ENCODE results near the gene MMRN1.

The MMRN1 gene

GRCh38 chr4:89992744-89993143, 98.1 kb downstream of the MMRN1 start:
- DNase-seq = no peak
- in situ Hi-C loops (cut with HindIII; ENCODE audit: low pct_ligation_motif_present, low pct_unique_long_range_greater_than_20kb, low sequenced_read_pairs) = no loop called here

- no peak for DNase-seq
- in situ Hi-C loops (cut with HindIII; ENCODE audit: low pct_ligation_motif_present, low pct_unique_long_range_greater_than_20kb, low sequenced_read_pairs) = no loop called here
These were observed 99.7 kb downstream of the MMRN1 start for GRCh38 chr4:89994176-89994873.

DNA sequence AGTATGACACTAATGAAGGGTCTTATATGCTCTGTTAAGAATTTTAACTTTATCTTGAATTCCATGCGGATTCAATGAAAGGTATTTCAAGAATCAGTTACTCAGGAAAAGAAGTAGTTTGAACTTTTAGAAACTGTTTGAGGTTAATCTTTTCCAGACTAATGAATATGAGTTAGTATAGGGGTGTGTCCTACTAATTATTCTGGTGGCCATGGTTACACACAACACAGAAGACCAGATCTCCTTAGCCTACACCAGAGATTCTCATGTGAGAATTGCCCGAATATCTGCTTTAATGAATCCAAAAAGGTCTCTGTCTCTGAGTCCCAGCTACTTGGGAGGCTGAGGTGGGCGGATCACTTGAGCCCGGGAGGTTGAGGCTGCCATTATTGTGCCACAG, 100.4 kb downstream of the MMRN1 start:
- in situ Hi-C loops (cut with HindIII; ENCODE audit: low pct_ligation_motif_present, low pct_unique_long_range_greater_than_20kb, low sequenced_read_pairs) = no loop called here

GRCh38 chr4:89995814-89996213, 101.2 kb downstream of the MMRN1 start:
- no peak for DNase-seq
- in situ Hi-C loops (cut with HindIII; ENCODE audit: low pct_ligation_motif_present, low pct_unique_long_range_greater_than_20kb, low sequenced_read_pairs) = no loop called here

More for the DNA sequence above, 100.4 kb downstream of the MMRN1 start:
- DNase-seq = no peak

DNA sequence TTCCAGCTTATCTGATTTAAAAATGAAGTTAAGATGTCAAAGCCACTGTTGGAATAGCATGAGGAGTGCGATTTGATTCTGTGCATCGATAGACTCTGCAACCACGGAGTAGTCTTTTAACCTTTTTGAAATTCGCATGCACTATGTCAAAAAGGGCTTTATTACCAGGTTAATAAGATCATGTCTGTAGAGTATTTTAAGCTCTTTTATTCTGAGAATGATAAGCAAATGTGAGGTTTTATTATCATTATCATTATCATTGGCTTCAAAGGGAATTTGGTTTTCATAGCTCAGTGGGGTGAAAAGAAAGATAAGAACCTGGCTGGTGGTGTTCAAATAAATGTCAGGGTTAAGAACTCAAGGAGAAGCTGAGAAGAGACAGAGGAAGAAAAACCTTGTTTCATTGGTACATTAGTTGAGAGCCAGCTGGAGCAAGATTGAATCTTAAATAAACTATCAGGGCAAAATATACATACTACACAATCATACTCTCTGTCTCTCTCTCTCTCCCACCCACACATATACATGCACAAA, 102.6 kb downstream of the MMRN1 start:
- in situ Hi-C loops (cut with HindIII; ENCODE audit: low pct_ligation_motif_present, low pct_unique_long_range_greater_than_20kb, low sequenced_read_pairs) = no loop called here
- no peak for DNase-seq

GRCh38 chr4:89998469-89999011, 103.9 kb downstream of the MMRN1 start:
- in situ Hi-C loops (cut with HindIII; ENCODE audit: low pct_ligation_motif_present, low pct_unique_long_range_greater_than_20kb, low sequenced_read_pairs) = no loop called here
- no peak for DNase-seq

GRCh38 chr4:90001023-90001422, 106.4 kb downstream of the MMRN1 start:
- in situ Hi-C loops (cut with HindIII; ENCODE audit: low pct_ligation_motif_present, low pct_unique_long_range_greater_than_20kb, low sequenced_read_pairs) = no loop called here
- no peak for DNase-seq

DNA sequence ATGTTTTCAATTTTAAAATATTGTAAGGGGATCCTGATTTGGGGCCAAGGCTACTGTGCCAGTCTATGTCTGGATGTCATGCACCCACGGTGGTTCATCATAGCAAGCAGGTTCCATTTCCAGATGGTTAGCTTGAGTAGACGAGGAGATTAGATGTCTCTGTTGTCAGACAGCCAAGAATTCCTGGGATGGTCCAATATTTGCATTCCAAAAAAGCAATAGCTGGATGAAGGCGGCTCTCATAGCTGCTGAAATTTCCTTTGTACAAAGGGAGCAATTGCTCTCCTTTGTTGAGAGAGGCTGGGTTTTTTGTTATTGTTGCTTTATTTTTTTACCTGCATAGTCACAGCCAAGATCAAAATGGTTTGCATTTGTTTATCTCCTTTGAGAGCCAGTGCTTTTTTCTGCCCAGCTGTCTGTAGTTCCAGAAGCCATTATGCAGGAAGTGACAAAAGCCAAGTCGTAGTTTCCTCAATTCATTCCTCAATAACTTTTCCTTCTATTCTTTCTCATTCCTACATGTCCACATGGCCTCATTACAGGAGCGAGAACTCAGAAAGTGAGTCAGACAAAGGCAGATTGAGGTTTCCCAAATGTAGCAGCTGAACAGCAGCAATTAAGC, 107.9 kb downstream of the MMRN1 start:
- in situ Hi-C loops (cut with HindIII; ENCODE audit: low pct_ligation_motif_present, low pct_unique_long_range_greater_than_20kb, low sequenced_read_pairs) = no loop called here
- DNase-seq = no peak
